ENCODE measurements around the gene KRABD2.
A peak's percentile ranks its signal among the peaks of the same experiment; 100 is the strongest.

The KRABD2 gene

GRCh38 chr17:8410883-8411238, 34.4 kb upstream of the KRABD2 start:
- Histone ChIP-seq H3K23me2 (ENCODE audit: insufficient read length, low read depth, low read length, poor library complexity, severe bottlenecking) (no peaks in the 10 kb centered on the region), H2BK5ac (ENCODE audit: insufficient read length, low read length) (no peak overlapping the region), H3K56ac (ENCODE audit: insufficient read length, low read depth, low read length) (no peak overlapping the region), H4K5ac (ENCODE audit: insufficient read length, low read depth, low read length) (no peak overlapping the region), H2AFZ (ENCODE audit: low read length) (no peak overlapping the region), H2BK12ac (ENCODE audit: insufficient read length, low read depth, low read length) (no peak overlapping the region), H2BK120ac (ENCODE audit: low read depth, low read length, poor library complexity, severe bottlenecking) (no peak overlapping the region), H3K23ac (ENCODE audit: insufficient read length, low read depth, low read length) (no peak overlapping the region), H3K79me2 (ENCODE audit: insufficient read depth, low read length) (no peaks in the 10 kb centered on the region), H3K27ac (ENCODE audit: insufficient read length, low read depth, low read length) (no peak overlapping the region), H3K14ac (ENCODE audit: insufficient read depth, low read length) (no peak overlapping the region), H3T11ph (ENCODE audit: low read length) (no peak overlapping the region), H3K4ac (ENCODE audit: low read depth, low read length) (no peak overlapping the region), H3K4me2 (ENCODE audit: insufficient read depth, insufficient read length, low read length) (peak overlapping the region; percentile 10), H4K91ac (ENCODE audit: insufficient read length, low read depth, low read length) (no peak overlapping the region), H3K4me1 (ENCODE audit: insufficient read depth, low read length) (no peaks in the 10 kb centered on the region), H2BK15ac (ENCODE audit: low read depth, low read length) (no peak overlapping the region), H3K79me1 (ENCODE audit: insufficient read depth, low read depth, low read length, poor library complexity, severe bottlenecking) (no peaks in the 10 kb centered on the region), H3K27me3 (ENCODE audit: insufficient read depth, low read length) (no peaks in the 10 kb centered on the region), H4K20me1 (ENCODE audit: control insufficient read depth, insufficient read depth, insufficient read length) (no peaks in the 10 kb centered on the region), H3K9ac (ENCODE audit: extremely low read depth, insufficient read length, low read length) (no peak overlapping the region), H2BK20ac (ENCODE audit: low read depth, low read length, poor library complexity, severe bottlenecking) (no peak overlapping the region), H4K8ac (replicated peaks; ENCODE audit: insufficient read length, low read depth, low read length) (no peak overlapping the region), H3K18ac (ENCODE audit: insufficient read length, low read depth, low read length) (no peak overlapping the region), H3K9me3 (ENCODE audit: control insufficient read depth, low read depth, low read length) (no peaks in the 10 kb centered on the region), H2AK5ac (ENCODE audit: insufficient read length, low read length) (no peak overlapping the region)
- H3K9me3 Mint-ChIP-seq: no peaks in the 10 kb centered on the region
- peaks cover 2% of the 10 kb centered on the region; the same call in 1 of the 2 replicates for H3K27me3 Mint-ChIP-seq (ENCODE audit: low read depth)
- H3K4me1 Mint-ChIP-seq: peaks cover 14 to 15% of the 10 kb centered on the region in 2 experiments
- H3K27ac Mint-ChIP-seq: no peak overlapping the region
- no peak overlapping the region for H3K4me3 Mint-ChIP-seq
- no CpG with 5 or more reads among the region's 1 CpG for WGBS (ENCODE audit: extremely low coverage, insufficient read length, low lambda C conversion rate)
- DNase-seq: no peak
- H3K36me3 Mint-ChIP-seq (ENCODE audit: insufficient read depth in 1 of 3, low read depth in 3 of 3): no peaks in the 10 kb centered on the region
- TF ChIP-seq, protein P1, sequence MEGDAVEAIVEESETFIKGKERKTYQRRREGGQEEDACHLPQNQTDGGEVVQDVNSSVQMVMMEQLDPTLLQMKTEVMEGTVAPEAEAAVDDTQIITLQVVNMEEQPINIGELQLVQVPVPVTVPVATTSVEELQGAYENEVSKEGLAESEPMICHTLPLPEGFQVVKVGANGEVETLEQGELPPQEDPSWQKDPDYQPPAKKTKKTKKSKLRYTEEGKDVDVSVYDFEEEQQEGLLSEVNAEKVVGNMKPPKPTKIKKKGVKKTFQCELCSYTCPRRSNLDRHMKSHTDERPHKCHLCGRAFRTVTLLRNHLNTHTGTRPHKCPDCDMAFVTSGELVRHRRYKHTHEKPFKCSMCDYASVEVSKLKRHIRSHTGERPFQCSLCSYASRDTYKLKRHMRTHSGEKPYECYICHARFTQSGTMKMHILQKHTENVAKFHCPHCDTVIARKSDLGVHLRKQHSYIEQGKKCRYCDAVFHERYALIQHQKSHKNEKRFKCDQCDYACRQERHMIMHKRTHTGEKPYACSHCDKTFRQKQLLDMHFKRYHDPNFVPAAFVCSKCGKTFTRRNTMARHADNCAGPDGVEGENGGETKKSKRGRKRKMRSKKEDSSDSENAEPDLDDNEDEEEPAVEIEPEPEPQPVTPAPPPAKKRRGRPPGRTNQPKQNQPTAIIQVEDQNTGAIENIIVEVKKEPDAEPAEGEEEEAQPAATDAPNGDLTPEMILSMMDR (conservative IDR thresholded peaks at IDR 0.05): no peak

All from H9 (cell line).